Bronchial smooth muscle cell (primary cell): ENCODE measurements around the gene CDH23. TPM values are rescaled to one million over a fixed set of nuclear protein-coding genes. Genes with fewer than 3 reads are reported as not detected.

Experiments
- total RNA-seq: library from RNA; depleted of rRNA; stranded (reverse); fragments of >200 nt; gene quantifications from 2 replicates; pipeline ENCODE4 v1.2.1, GENCODE V29; 2014

The CDH23 gene
- 0.17 and 0.32 TPM in 2 replicates for total RNA-seq

GRCh38 chr10:71396711-71397295, at the start of gene CDH23:
CDH23 (plus strand) TSS chr10:71396920; CDS start chr10:71439832, 42,912 bp downstream.

DNA sequence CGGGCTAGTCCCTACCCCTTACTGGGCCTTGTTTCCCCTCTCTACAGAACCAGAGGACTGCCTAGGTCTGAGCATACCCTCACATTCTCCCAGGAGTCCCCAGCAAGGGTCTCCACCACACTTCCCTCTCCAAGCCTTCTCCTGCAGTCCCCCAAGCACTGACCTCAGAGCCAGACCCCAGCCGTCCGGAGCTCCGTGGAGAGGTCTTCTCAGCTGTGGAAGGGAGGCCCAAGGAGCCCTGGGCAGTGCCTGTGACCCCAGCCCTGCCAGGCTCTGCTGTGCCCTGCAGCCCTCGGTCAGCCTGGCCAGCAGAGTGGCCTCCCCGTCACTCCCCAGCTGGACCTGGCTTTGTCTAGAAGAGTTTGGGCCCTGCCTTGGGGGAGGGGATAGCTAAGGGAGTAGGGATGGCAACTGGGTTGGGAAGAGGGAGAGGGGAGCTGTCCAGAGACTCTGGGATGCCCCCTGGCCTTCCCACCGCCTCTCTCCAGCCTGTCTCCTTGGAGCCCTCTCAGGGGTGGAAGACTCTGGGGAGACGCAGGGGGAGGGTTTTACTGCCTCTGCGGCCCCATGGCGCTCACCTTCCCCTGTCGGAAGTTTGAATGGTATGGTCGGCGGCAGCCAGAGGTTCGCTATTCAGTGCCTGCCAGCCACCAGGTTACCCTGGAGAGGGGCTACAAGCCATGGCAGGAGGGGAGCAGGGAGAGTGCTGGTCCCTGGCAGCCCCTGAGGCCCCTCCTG, 322.9 kb downstream of the CDH23 start, which contains the start of gene C10orf105:
Gene C10orf105, minus strand, starts transcription at position 315 of the 738 bp plus-strand sequence. CDS start 3,441 bp downstream, outside the sequence.

DNA sequence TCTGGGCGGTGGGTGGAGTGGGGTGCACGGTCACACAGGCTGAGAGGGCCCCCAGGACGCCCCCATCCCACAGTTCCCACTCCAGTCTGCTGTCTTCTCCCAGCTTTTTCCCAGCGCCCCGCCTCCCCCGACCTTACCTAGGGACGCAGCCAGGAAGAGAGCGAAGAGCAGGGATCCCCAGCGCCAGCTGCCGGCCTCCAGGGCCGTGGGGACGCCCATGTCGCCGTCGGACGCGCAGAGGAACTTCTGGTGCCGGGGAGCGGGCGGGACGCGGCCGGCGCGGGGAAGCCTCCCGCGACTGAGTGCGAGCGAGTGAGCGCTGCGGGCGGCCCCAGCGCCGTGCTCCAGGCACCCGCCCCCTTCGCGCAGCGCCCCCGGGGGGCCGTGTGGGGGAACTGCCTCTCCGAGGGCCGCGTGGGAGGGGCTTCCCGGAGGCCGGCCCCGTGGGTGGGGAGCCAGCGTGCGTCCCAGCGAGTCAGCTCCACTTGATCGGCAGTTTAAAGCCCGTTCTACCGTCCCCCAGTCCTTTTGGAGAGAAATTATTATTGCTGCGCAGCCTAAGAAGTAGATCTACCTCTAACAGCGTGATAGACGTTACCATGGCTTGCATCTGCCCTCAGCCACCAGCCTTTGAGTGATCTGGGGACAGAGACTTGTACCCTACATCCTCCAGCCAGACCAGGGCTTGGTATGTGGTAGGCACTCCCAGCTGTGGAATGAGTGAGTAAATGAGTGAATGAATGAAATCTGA, 376.7 kb downstream of the CDH23 start, which contains the start of gene VSIR:
Gene VSIR, minus strand, starts transcription at position 300 of the 751 bp plus-strand sequence. Its CDS starts 81 bp downstream, at position 219.

GRCh38 chr10:71850743-71851464, 454.2 kb downstream of the CDH23 start, which contains the start of gene PSAP:
PSAP (minus strand) TSS chr10:71851251; CDS start chr10:71851221, 30 bp downstream.

Other genes with a start within 250 kb of the CDH23 start
- 3.9 and 11.4 TPM in 2 replicates for gene UNC5B, start 184.3 kb upstream of the CDH23 start, total RNA-seq
- gene SLC29A3, start 77.7 kb upstream of the CDH23 start, total RNA-seq = 0.63 and 1.4 TPM in 2 replicates